ENCODE results near the gene DNAJC5.
"Not testable (repeated sequence)": the region's sequence is repeated elsewhere in the genome, so short reads cannot be mapped to it uniquely, and the experiment has no call there.

Gene DNAJC5

GRCh38 chr20:63903796-63904561, 9.1 kb downstream of the DNAJC5 start:
- Histone ChIP-seq H3K36me3 (ENCODE audit: insufficient read depth, low read depth, low read length) (no peaks in the 10 kb centered on the region), H3K9ac (ENCODE audit: low read depth, low read length) (no peak overlapping the region), H3K4me3 (ENCODE audit: low read length) (no peak overlapping the region), H3K27me3 (ENCODE audit: insufficient read depth, low read length) (no peaks in the 10 kb centered on the region), H3K27ac (ENCODE audit: low read length) (no peak overlapping the region), H3K4me1 (ENCODE audit: insufficient read depth, low read length) (no peaks in the 10 kb centered on the region), H3K9me3 (ENCODE audit: insufficient read depth, low read depth, low read length) (no peaks in the 10 kb centered on the region)

- Histone ChIP-seq H3K27me3 (ENCODE audit: insufficient read depth, low read length) (no peaks in the 10 kb centered on the region), H3K4me3 (ENCODE audit: low read length) (no peak overlapping the region), H3K9ac (ENCODE audit: low read depth, low read length) (no peak overlapping the region), H3K4me1 (ENCODE audit: insufficient read depth, low read length) (no peaks in the 10 kb centered on the region), H3K36me3 (ENCODE audit: insufficient read depth, low read depth, low read length) (no peaks in the 10 kb centered on the region), H3K27ac (ENCODE audit: low read length) (no peak overlapping the region), H3K9me3 (ENCODE audit: insufficient read depth, low read depth, low read length) (no peaks in the 10 kb centered on the region)
These were observed 13.2 kb downstream of the DNAJC5 start for GRCh38 chr20:63908008-63908682.

GRCh38 chr20:63911176-63911575, 16.2 kb downstream of the DNAJC5 start:
- Histone ChIP-seq H3K27me3 (ENCODE audit: insufficient read depth, low read length) (no peaks in the 10 kb centered on the region), H3K4me3 (ENCODE audit: low read length) (no peak overlapping the region), H3K9ac (ENCODE audit: low read depth, low read length) (no peak overlapping the region), H3K9me3 (ENCODE audit: insufficient read depth, low read depth, low read length) (no peaks in the 10 kb centered on the region), H3K27ac (ENCODE audit: low read length) (no peak overlapping the region), H3K36me3 (ENCODE audit: insufficient read depth, low read depth, low read length) (no peaks in the 10 kb centered on the region), H3K4me1 (ENCODE audit: insufficient read depth, low read length) (no peaks in the 10 kb centered on the region)

- no peaks in the 10 kb centered on the region for H3K27me3 ChIP-seq (ENCODE audit: insufficient read depth, low read length)
- no peaks in the 10 kb centered on the region for H3K9me3 ChIP-seq (ENCODE audit: insufficient read depth, low read depth, low read length)
- H3K9ac ChIP-seq (ENCODE audit: low read depth, low read length): no peak overlapping the region
- H3K36me3 ChIP-seq (ENCODE audit: insufficient read depth, low read depth, low read length): peaks cover 5% of the 10 kb centered on the region; the same call in 1 of the 2 replicates
- H3K4me3 ChIP-seq (ENCODE audit: low read length): no peak overlapping the region
- H3K4me1 ChIP-seq (ENCODE audit: insufficient read depth, low read length): no peaks in the 10 kb centered on the region
- H3K27ac ChIP-seq (ENCODE audit: low read length): no peak overlapping the region
These were observed 18.8 kb downstream of the DNAJC5 start for GRCh38 chr20:63913768-63914167.

GRCh38 chr20:63915471-63915870, 20.5 kb downstream of the DNAJC5 start:
- H3K27ac ChIP-seq (ENCODE audit: low read length): no peak overlapping the region
- peaks cover 5% of the 10 kb centered on the region for H3K36me3 ChIP-seq (ENCODE audit: insufficient read depth, low read depth, low read length)
- H3K9ac ChIP-seq (ENCODE audit: low read depth, low read length): no peak overlapping the region
- H3K27me3 ChIP-seq (ENCODE audit: insufficient read depth, low read length): no peaks in the 10 kb centered on the region
- no peaks in the 10 kb centered on the region for H3K4me1 ChIP-seq (ENCODE audit: insufficient read depth, low read length)
- no peaks in the 10 kb centered on the region for H3K9me3 ChIP-seq (ENCODE audit: insufficient read depth, low read depth, low read length)
- no peak overlapping the region for H3K4me3 ChIP-seq (ENCODE audit: low read length)

- H3K27me3 ChIP-seq (ENCODE audit: insufficient read depth, low read length); H3K4me3 ChIP-seq (ENCODE audit: low read length); H3K4me1 ChIP-seq (ENCODE audit: insufficient read depth, low read length); H3K9me3 ChIP-seq (ENCODE audit: insufficient read depth, low read depth, low read length); H3K36me3 ChIP-seq (ENCODE audit: insufficient read depth, low read depth, low read length); H3K9ac ChIP-seq (ENCODE audit: low read depth, low read length); H3K27ac ChIP-seq (ENCODE audit: low read length): not testable (repeated sequence)
These were observed 21.5 kb downstream of the DNAJC5 start for GRCh38 chr20:63916371-63916939.

- no peaks in the 10 kb centered on the region for H3K9me3 ChIP-seq (ENCODE audit: insufficient read depth, low read depth, low read length)
- no peak overlapping the region for H3K4me3 ChIP-seq (ENCODE audit: low read length)
- H3K9ac ChIP-seq (ENCODE audit: low read depth, low read length): no peak overlapping the region
- no peaks in the 10 kb centered on the region for H3K27me3 ChIP-seq (ENCODE audit: insufficient read depth, low read length)
- H3K36me3 ChIP-seq (ENCODE audit: insufficient read depth, low read depth, low read length): peaks cover 5% of the 10 kb centered on the region
- H3K27ac ChIP-seq (ENCODE audit: low read length): no peak overlapping the region
- H3K4me1 ChIP-seq (ENCODE audit: insufficient read depth, low read length): no peaks in the 10 kb centered on the region
These were observed 22.9 kb downstream of the DNAJC5 start for GRCh38 chr20:63917811-63918210.

- H3K9me3 ChIP-seq (ENCODE audit: insufficient read depth, low read depth, low read length): no peaks in the 10 kb centered on the region
- no peaks in the 10 kb centered on the region for H3K27me3 ChIP-seq (ENCODE audit: insufficient read depth, low read length)
- no peak overlapping the region for H3K4me3 ChIP-seq (ENCODE audit: low read length)
- peaks cover 5% of the 10 kb centered on the region for H3K36me3 ChIP-seq (ENCODE audit: insufficient read depth, low read depth, low read length)
- H3K27ac ChIP-seq (ENCODE audit: low read length): no peak overlapping the region
- no peaks in the 10 kb centered on the region for H3K4me1 ChIP-seq (ENCODE audit: insufficient read depth, low read length)
- no peak overlapping the region for H3K9ac ChIP-seq (ENCODE audit: low read depth, low read length)
These were observed 24.2 kb downstream of the DNAJC5 start for GRCh38 chr20:63919130-63919529.

GRCh38 chr20:63920226-63920625, 25.3 kb downstream of the DNAJC5 start:
- H3K36me3 ChIP-seq (ENCODE audit: insufficient read depth, low read depth, low read length): peaks cover 5% of the 10 kb centered on the region
- H3K27me3 ChIP-seq (ENCODE audit: insufficient read depth, low read length): no peaks in the 10 kb centered on the region
- H3K4me3 ChIP-seq (ENCODE audit: low read length): no peak overlapping the region
- H3K9ac ChIP-seq (ENCODE audit: low read depth, low read length): no peak overlapping the region
- no peaks in the 10 kb centered on the region for H3K4me1 ChIP-seq (ENCODE audit: insufficient read depth, low read length)
- H3K9me3 ChIP-seq (ENCODE audit: insufficient read depth, low read depth, low read length): no peaks in the 10 kb centered on the region
- H3K27ac ChIP-seq (ENCODE audit: low read length): no peak overlapping the region

GRCh38 chr20:63923651-63924050, 28.7 kb downstream of the DNAJC5 start:
- H3K27me3 ChIP-seq (ENCODE audit: insufficient read depth, low read length): no peaks in the 10 kb centered on the region
- no peak overlapping the region for H3K4me3 ChIP-seq (ENCODE audit: low read length)
- H3K9ac ChIP-seq (ENCODE audit: low read depth, low read length): no peak overlapping the region
- H3K27ac ChIP-seq (ENCODE audit: low read length): no peak overlapping the region
- H3K4me1 ChIP-seq (ENCODE audit: insufficient read depth, low read length): no peaks in the 10 kb centered on the region
- no peaks in the 10 kb centered on the region for H3K9me3 ChIP-seq (ENCODE audit: insufficient read depth, low read depth, low read length)
- peaks cover 15% of the 10 kb centered on the region for H3K36me3 ChIP-seq (ENCODE audit: insufficient read depth, low read depth, low read length)

GRCh38 chr20:63924241-63924640, 29.3 kb downstream of the DNAJC5 start:
- peaks cover 20% of the 10 kb centered on the region for H3K36me3 ChIP-seq (ENCODE audit: insufficient read depth, low read depth, low read length)
- H3K4me3 ChIP-seq (ENCODE audit: low read length): no peak overlapping the region
- no peaks in the 10 kb centered on the region for H3K9me3 ChIP-seq (ENCODE audit: insufficient read depth, low read depth, low read length)
- no peaks in the 10 kb centered on the region for H3K27me3 ChIP-seq (ENCODE audit: insufficient read depth, low read length)
- H3K4me1 ChIP-seq (ENCODE audit: insufficient read depth, low read length): no peaks in the 10 kb centered on the region
- no peak overlapping the region for H3K27ac ChIP-seq (ENCODE audit: low read length)
- no peak overlapping the region for H3K9ac ChIP-seq (ENCODE audit: low read depth, low read length)

DNA sequence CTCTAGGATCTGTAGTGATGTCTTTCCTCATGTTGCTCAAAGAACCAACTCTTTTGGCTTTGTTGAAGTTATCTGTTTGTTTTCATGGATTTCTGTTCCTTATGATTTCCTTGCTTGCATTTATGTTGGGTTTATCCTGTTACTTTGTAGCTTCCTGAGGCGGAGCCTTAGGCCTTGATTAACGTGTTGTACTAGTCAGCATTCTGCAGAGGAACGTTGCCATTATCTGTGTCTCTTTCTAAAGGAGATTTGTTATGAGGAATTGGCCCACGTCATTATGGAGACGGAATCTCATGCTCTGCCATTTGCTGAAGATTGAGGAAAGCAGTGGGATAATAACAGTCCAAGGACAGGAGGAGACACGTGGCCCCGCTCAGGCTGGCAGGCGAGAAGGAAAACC, 31.4 kb downstream of the DNAJC5 start:
- no peak overlapping the region for H3K27ac ChIP-seq (ENCODE audit: low read length)
- H3K9me3 ChIP-seq (ENCODE audit: insufficient read depth, low read depth, low read length): no peaks in the 10 kb centered on the region
- H3K4me1 ChIP-seq (ENCODE audit: insufficient read depth, low read length): no peaks in the 10 kb centered on the region
- H3K4me3 ChIP-seq (ENCODE audit: low read length): no peak overlapping the region
- H3K36me3 ChIP-seq (ENCODE audit: insufficient read depth, low read depth, low read length): peaks cover 31% of the 10 kb centered on the region
- no peaks in the 10 kb centered on the region for H3K27me3 ChIP-seq (ENCODE audit: insufficient read depth, low read length)
- no peak overlapping the region for H3K9ac ChIP-seq (ENCODE audit: low read depth, low read length)

All from iPS-20b (cell line).